CD4-positive, alpha-beta T cell (primary cell): ENCODE measurements around the gene C10orf71. TPM values are rescaled to one million over a fixed set of nuclear protein-coding genes. Genes with fewer than 3 reads are reported as not detected.

Experiments used
- ATAC-seq: fragments of 200-7000 bp; cut with Tn5 transposase; one replicate; pipeline ENCODE4 v1.10.0; 2022; ENCODE audit warnings: mild to moderate bottlenecking; ENCODE audit not compliant: poor library complexity
- CTCF ChIA-PET: fragments of 350-600 bp; sonication (Branson Sonifier 250); formaldehyde crosslinking; loops from one replicate; lab custom pipeline; 2021; ENCODE audit warnings: antibody characterized with exemption, inconsistent platforms; lab: Charles Lee
- POLR2A ChIA-PET: fragments of 350-600 bp; sonication (Branson Sonifier 250); formaldehyde crosslinking; loops from one replicate; lab custom pipeline; 2021; ENCODE audit warnings: antibody characterized with exemption, inconsistent platforms; lab: Charles Lee
- DNase-seq, 14 experiments: peaks; one replicate each; pipeline ENCODE4 v3.0.0-alpha.2; 2013 to 2020; ENCODE audit warnings: mixed read lengths in 2 of 14
- H3K27ac ChIP-seq, 2 donors: one replicate each; pipeline versions ENCODE4 v1.5.1 to v1.7.0; 2013; ENCODE audit warnings: low read length in 2 of 2, low read depth in 1 of 2, mild to moderate bottlenecking in 1 of 2
- H3K27me3 ChIP-seq, 2 experiments: 1 replicate in 1 of 2; 2 replicates in 1 of 2; pipeline versions ENCODE4 v1.6.1 to v1.7.0; 2013; ENCODE audit warnings: low read length in 2 of 2, control low read depth in 1 of 2, mild to moderate bottlenecking in 1 of 2, moderate library complexity in 1 of 2; ENCODE audit not compliant: insufficient read depth in 2 of 2, control insufficient read depth in 1 of 2
- H3K36me3 ChIP-seq: one replicate; pipeline ENCODE4 v1.6.1; 2013; ENCODE audit warnings: low read length, control low read depth; ENCODE audit not compliant: insufficient read depth
- H3K4me1 ChIP-seq: one replicate; pipeline ENCODE4 v1.6.1; 2013; ENCODE audit warnings: low read length, control low read depth; ENCODE audit not compliant: insufficient read depth
- H3K4me3 ChIP-seq: one replicate; pipeline ENCODE4 v1.5.1; 2013; ENCODE audit warnings: mild to moderate bottlenecking, low read length, moderate library complexity
- H3K9me3 ChIP-seq, 2 experiments: 1 replicate in 1 of 2; 2 replicates in 1 of 2; pipeline versions ENCODE4 v1.6.1 to v1.7.0; 2013; ENCODE audit warnings: low read length in 2 of 2, mild to moderate bottlenecking in 2 of 2, control low read depth in 1 of 2, moderate library complexity in 1 of 2; ENCODE audit not compliant: control insufficient read depth in 1 of 2, insufficient read depth in 1 of 2
- H3K27ac Mint-ChIP-seq: one replicate; pipeline ENCODE4 v1.8.0; 2020; ENCODE audit warnings: mixed read lengths
- H3K27me3 Mint-ChIP-seq: one replicate; pipeline ENCODE4 v1.8.0; 2021; ENCODE audit warnings: mixed read lengths
- H3K36me3 Mint-ChIP-seq: one replicate; pipeline ENCODE4 v1.8.0; 2021; ENCODE audit warnings: low read depth, mixed read lengths
- H3K4me1 Mint-ChIP-seq: one replicate; pipeline ENCODE4 v1.8.0; 2021; ENCODE audit warnings: low read depth, mixed read lengths
- H3K4me3 Mint-ChIP-seq: one replicate; pipeline ENCODE4 v1.8.0; 2020; ENCODE audit warnings: mild to moderate bottlenecking, mixed read lengths
- H3K9me3 Mint-ChIP-seq: one replicate; pipeline ENCODE4 v1.8.0; 2020; ENCODE audit warnings: mixed read lengths
- intact Hi-C, 2 experiments: fragments of 100-400 bp; cut with DNase I in 1 of 2; cut with micrococcal nuclease in 1 of 2; formaldehyde crosslinking; loops; one replicate each; pipeline versions ENCODE4 v1.15.1 to v1.9.0; 2023 to 2025; cut with DNase I, micrococcal nuclease
- total RNA-seq, 174 experiments: library from RNA in 2 of 174; stranded (reverse) in 2 of 174; gene quantifications; one replicate each; pipeline ENCODE4 v1.2.3 and lab custom pipeline; 2021 to 2026
- TF ChIP-seq, protein P1 (sequence below): fragments of 200-600 bp; IDR thresholded peaks from one replicate; pipeline ENCODE4 v1.8.0; 2022; ENCODE audit warnings: antibody characterized with exemption, mild to moderate bottlenecking

The C10orf71 gene
- total RNA-seq, 2 experiments from 2014 or later, result not detected

DNA sequence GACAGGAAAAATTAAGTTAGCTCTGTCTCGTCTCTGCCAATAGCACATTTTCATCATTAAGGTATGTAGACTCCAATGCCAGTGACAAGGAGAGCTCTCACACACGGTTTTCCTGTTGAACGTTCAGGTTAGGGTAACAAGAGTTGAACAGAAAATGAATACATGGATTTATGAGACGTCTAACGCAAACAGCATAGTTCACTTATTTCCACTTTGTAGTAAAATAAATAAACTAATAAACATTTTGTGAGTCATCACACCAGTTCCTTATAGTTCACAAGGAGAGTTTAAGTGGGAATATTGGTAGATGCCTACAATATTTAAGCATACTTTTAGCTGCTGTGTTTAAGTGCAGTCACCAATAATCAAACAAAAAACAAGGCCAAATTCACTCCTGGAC, 75.8 kb downstream of the C10orf71 start:
- ChIA-PET POLR2A (no interaction called here), CTCF (no interaction called here)
- no peak for DNase-seq
- Mint-ChIP-seq H3K36me3 (no peaks in the 10 kb centered on the region), H3K27me3 (no peaks in the 10 kb centered on the region), H3K4me1 (no peaks in the 10 kb centered on the region), H3K27ac (no peak overlapping the region), H3K9me3 (no peaks in the 10 kb centered on the region), H3K4me3 (no peak overlapping the region)
- no peak overlapping the region for H3K27ac ChIP-seq
- intact Hi-C loops, result no loop called here
- peaks cover 0 to 3% of the 10 kb centered on the region in 2 experiments for H3K9me3 ChIP-seq
- H3K36me3 ChIP-seq, result no peaks in the 10 kb centered on the region
- no peaks in the 10 kb centered on the region for H3K27me3 ChIP-seq
- no peaks in the 10 kb centered on the region for H3K4me1 ChIP-seq
- H3K4me3 ChIP-seq, result no peak overlapping the region
- TF ChIP-seq, protein P1, sequence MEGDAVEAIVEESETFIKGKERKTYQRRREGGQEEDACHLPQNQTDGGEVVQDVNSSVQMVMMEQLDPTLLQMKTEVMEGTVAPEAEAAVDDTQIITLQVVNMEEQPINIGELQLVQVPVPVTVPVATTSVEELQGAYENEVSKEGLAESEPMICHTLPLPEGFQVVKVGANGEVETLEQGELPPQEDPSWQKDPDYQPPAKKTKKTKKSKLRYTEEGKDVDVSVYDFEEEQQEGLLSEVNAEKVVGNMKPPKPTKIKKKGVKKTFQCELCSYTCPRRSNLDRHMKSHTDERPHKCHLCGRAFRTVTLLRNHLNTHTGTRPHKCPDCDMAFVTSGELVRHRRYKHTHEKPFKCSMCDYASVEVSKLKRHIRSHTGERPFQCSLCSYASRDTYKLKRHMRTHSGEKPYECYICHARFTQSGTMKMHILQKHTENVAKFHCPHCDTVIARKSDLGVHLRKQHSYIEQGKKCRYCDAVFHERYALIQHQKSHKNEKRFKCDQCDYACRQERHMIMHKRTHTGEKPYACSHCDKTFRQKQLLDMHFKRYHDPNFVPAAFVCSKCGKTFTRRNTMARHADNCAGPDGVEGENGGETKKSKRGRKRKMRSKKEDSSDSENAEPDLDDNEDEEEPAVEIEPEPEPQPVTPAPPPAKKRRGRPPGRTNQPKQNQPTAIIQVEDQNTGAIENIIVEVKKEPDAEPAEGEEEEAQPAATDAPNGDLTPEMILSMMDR, result no peak
- ATAC-seq, result no peak

DNA sequence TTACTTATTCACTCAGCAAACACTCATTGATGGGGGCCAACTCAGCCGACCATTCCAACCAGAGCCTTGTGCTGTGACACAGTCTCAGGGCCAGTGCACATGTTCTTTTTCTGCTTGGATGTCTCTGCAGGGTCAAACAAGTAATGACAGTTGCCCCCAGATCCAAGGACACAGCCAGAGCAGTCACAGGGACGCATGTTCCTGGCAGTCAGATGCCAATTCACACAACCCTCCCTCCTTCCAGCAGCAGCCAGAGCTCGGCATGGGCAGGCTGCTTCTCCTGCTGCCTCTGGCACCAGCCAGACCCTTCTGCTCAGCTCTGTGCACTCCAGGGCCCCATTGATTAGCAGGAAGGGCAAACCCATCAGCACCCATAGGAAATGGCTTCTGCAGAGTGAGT, 76.6 kb downstream of the C10orf71 start:
- Histone ChIP-seq H3K4me3 (no peak overlapping the region), H3K27ac (no peak overlapping the region), H3K36me3 (no peaks in the 10 kb centered on the region), H3K27me3 (no peaks in the 10 kb centered on the region), H3K9me3 (peaks cover 0 to 6% of the 10 kb centered on the region in 2 experiments), H3K4me1 (no peaks in the 10 kb centered on the region)
- ATAC-seq (no peak), DNase-seq (no peak)
- TF ChIP-seq, protein P1, result no peak
- Mint-ChIP-seq H3K4me3 (no peak overlapping the region), H3K9me3 (no peaks in the 10 kb centered on the region), H3K4me1 (no peaks in the 10 kb centered on the region), H3K27ac (no peak overlapping the region), H3K36me3 (no peaks in the 10 kb centered on the region), H3K27me3 (peaks cover 4% of the 10 kb centered on the region)
- intact Hi-C loops, result no loop called here
- POLR2A ChIA-PET, result no interaction called here
- CTCF ChIA-PET, result no interaction called here

Other genes starting within 250 kb of the C10orf71 start
- gene VSTM4, start 183.6 kb upstream of the C10orf71 start, total RNA-seq, result under 1 TPM in 1 of 2 experiments, not detected in 1; 0.05 TPM
- not detected for gene FAM170B, start 165.1 kb upstream of the C10orf71 start, total RNA-seq
- 1 to 10 TPM; 1.8 to 2.2 TPM for gene TMEM273, start 110.8 kb upstream of the C10orf71 start, total RNA-seq
- not detected for gene DRGX, start 96.9 kb downstream of the C10orf71 start, total RNA-seq
- gene ERCC6, start 240.0 kb downstream of the C10orf71 start, total RNA-seq, result 10 to 100 TPM; 33.3 to 39.0 TPM